Small intestine (tissue), 7 donors: ENCODE measurements around the gene FXYD4. TPM values are rescaled to one million over a fixed set of nuclear protein-coding genes. Genes with fewer than 3 reads are reported as not detected.
"Not testable (repeated sequence)": the region's sequence is repeated elsewhere in the genome, so short reads cannot be mapped to it uniquely, and the experiment has no call there.

ENCODE experiments used
- DNase-seq, 2 donors: peaks; one replicate each; pipeline versions ENCODE4 v3.0.0 to v3.0.0-alpha.2; 2013
- FAIRE-seq: peaks from 2 replicates; lab custom pipeline; 2012; peaks lifted over from hg19 to GRCh38; lab: Jason Lieb, UNC
- H3K27ac ChIP-seq, 3 donors: one replicate each; pipeline ENCODE4 v1.5.1; 2013; ENCODE audit warnings: low read length in 2 of 3, mild to moderate bottlenecking in 2 of 3, control low read depth in 1 of 3, inconsistent platforms in 1 of 3, low read depth in 1 of 3, moderate library complexity in 1 of 3
- H3K27me3 ChIP-seq, 3 donors: one replicate each; pipeline ENCODE4 v1.6.1; 2013; ENCODE audit warnings: low read length in 3 of 3, inconsistent platforms in 1 of 3; ENCODE audit not compliant: control insufficient read depth in 3 of 3, insufficient read depth in 3 of 3
- H3K36me3 ChIP-seq, 3 donors: one replicate each; pipeline ENCODE4 v1.6.1; 2013; ENCODE audit warnings: low read length in 3 of 3, inconsistent platforms in 1 of 3, low read depth in 1 of 3, mild to moderate bottlenecking in 1 of 3, moderate library complexity in 1 of 3; ENCODE audit not compliant: control insufficient read depth in 3 of 3, insufficient read depth in 2 of 3
- H3K4me1 ChIP-seq, 3 donors: one replicate each; pipeline ENCODE4 v1.6.1; 2013; ENCODE audit warnings: low read length in 2 of 3, inconsistent platforms in 1 of 3, low read depth in 1 of 3, mild to moderate bottlenecking in 1 of 3, moderate library complexity in 1 of 3; ENCODE audit not compliant: control insufficient read depth in 3 of 3, insufficient read depth in 2 of 3
- H3K4me3 ChIP-seq, 3 donors: one replicate each; pipeline ENCODE4 v1.5.1; 2013; ENCODE audit warnings: low read length in 3 of 3, control low read depth in 1 of 3, inconsistent platforms in 1 of 3, low read depth in 1 of 3, mild to moderate bottlenecking in 1 of 3, moderate library complexity in 1 of 3
- H3K9me3 ChIP-seq, 2 donors: one replicate each; pipeline ENCODE4 v1.6.1; 2013; ENCODE audit warnings: low read depth in 1 of 2, low read length in 1 of 2; ENCODE audit not compliant: control insufficient read depth in 2 of 2, insufficient read depth in 1 of 2
- WGBS, 3 donors: extraction: QIAGEN DNeasy Blood & Tissue Kit; methylation state at CpG; one replicate each; pipeline ENCODE4 v1.1.7; 2013; 5-methylcytosine and 5-hydroxymethylcytosine counted together
- polyA plus RNA-seq, 4 donors: library from polyadenylated mRNA; stranded (reverse) in 3 of 4; unstranded in 1 of 4; fragments of 200-250 nt in 3 of 4; fragments of 120-200 nt in 1 of 4; gene quantifications; one replicate each; pipeline versions ENCODE4 v1.2.1 to v1.2.3, GENCODE V29; 2013
- donor health status: healthy with polysubstance abuse.
- donor health status: control.
- donor health status: control.
- donor health status: Bipolar disorder and iron deficiency.
- donor health status: healthy.

Gene FXYD4
- polyA plus RNA-seq, 4 donors = 0.10 TPM; not detected in 3

DNA sequence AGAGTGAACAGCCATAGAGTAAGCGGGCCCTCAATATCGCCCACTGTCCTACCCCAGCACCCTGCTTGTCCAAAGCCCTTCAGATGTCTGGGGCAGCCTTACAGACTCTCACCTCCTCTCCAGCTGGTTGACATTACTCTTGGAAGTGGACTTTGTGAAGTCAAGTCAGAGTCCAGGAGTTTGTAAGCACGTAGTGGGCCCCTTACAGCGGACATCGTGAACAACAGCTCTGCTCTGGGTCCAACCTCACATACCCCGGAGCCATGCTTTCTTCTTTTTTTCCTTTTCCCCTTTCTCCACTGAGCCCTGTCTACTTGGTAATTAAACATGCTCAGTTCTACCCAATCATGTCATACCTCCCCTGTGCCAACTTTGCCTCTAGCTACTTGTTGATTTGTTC is 20.1 kb downstream of the FXYD4 start:
- no peaks in the 10 kb centered on the region for H3K27me3 ChIP-seq
- H3K4me1 ChIP-seq = peaks cover 2 to 21% (median 13%) of the 10 kb centered on the region in 3 donors
- H3K27ac ChIP-seq = peak overlapping the region in 1 of 3 donors; percentile 23
- H3K4me3 ChIP-seq = no peak overlapping the region
- peaks cover 31 to 76% (median 39%) of the 10 kb centered on the region in 3 donors for H3K36me3 ChIP-seq
- H3K9me3 ChIP-seq = no peaks in the 10 kb centered on the region
- WGBS, 3 donors = 75 to 83% (median 79%) methylated on average over 6 of the region's 6 CpGs
- peak in 1 of 2 donors; percentile 45 for DNase-seq
- no peak for FAIRE-seq

GRCh38 chr10:43392748-43393147 is 21.3 kb downstream of the FXYD4 start:
- whole genome bisulfite sequencing, 3 donors = 75 to 84% (median 79%) methylated on average over 3 of the region's 3 CpGs
- H3K4me3 ChIP-seq = no peak overlapping the region
- peaks cover 2 to 21% (median 13%) of the 10 kb centered on the region in 3 donors for H3K4me1 ChIP-seq
- no peaks in the 10 kb centered on the region for H3K9me3 ChIP-seq
- no peaks in the 10 kb centered on the region for H3K27me3 ChIP-seq
- FAIRE-seq (no peak), DNase-seq (no peak)
- peaks cover 29 to 63% (median 32%) of the 10 kb centered on the region in 3 donors for H3K36me3 ChIP-seq
- H3K27ac ChIP-seq = peak overlapping the region in 1 of 3 donors; percentile 5

DNA sequence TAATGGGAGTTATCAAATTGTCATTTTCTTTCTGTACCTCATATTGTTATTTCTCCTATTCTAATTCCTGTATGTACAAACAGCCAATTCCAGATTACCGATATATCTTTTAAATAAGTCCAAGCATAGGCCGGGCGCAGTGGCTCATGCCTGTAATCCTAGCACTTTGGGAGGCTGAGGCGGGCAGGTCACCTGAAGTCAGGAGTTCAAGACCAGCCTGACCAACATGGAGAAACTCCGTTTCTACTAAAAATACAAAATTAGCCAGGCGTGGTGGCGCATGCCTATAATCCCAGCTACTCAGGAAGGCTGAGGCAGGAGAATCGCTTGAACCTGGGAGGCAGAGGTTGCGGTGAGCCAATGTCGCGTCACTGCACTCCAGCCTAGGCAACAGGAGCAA is 21.8 kb downstream of the FXYD4 start:
- Histone ChIP-seq H3K4me1 (peaks cover 4 to 25% (median 17%) of the 10 kb centered on the region in 3 donors), H3K36me3 (peaks cover 29 to 63% (median 30%) of the 10 kb centered on the region in 3 donors)
- WGBS, 3 donors = 90 to 93% (median 91%) methylated on average over 11 of the region's 11 CpGs
- not testable (repeated sequence) for FAIRE-seq, H3K4me3 ChIP-seq, H3K27me3 ChIP-seq, H3K27ac ChIP-seq, H3K9me3 ChIP-seq, DNase-seq

- FAIRE-seq = no peak
- WGBS, 3 donors = 83 to 91% (median 84%) methylated on average over 3 of the region's 3 CpGs
- Histone ChIP-seq H3K36me3 (peaks cover 25 to 62% (median 26%) of the 10 kb centered on the region in 3 donors), H3K27me3 (no peaks in the 10 kb centered on the region), H3K9me3 (no peaks in the 10 kb centered on the region), H3K4me1 (peaks cover 5 to 31% (median 17%) of the 10 kb centered on the region in 3 donors), H3K27ac (peak overlapping the region in 1 of 3 donors; percentile 37), H3K4me3 (no peak overlapping the region)
- no peak for DNase-seq
Measured at GRCh38 chr10:43393606-43394360, 22.3 kb downstream of the FXYD4 start.

- FAIRE-seq (no peak), DNase-seq (no peak)
- H3K9me3 ChIP-seq = no peaks in the 10 kb centered on the region
- 42 to 65% (median 48%) methylated on average over 5 to 6 of the region's 6 CpGs for WGBS, 3 donors
- H3K4me1 ChIP-seq = peaks cover 5 to 42% (median 24%) of the 10 kb centered on the region in 3 donors
- no peaks in the 10 kb centered on the region for H3K27me3 ChIP-seq
- H3K27ac ChIP-seq = peak overlapping the region; percentile 92 to 100 (median 99)
- peaks cover 25 to 59% (median 25%) of the 10 kb centered on the region in 3 donors for H3K36me3 ChIP-seq
- H3K4me3 ChIP-seq = peak overlapping the region in 2 of 3 donors; percentile 64 to 77
Measured at GRCh38 chr10:43394868-43395267, 23.4 kb downstream of the FXYD4 start.

DNA sequence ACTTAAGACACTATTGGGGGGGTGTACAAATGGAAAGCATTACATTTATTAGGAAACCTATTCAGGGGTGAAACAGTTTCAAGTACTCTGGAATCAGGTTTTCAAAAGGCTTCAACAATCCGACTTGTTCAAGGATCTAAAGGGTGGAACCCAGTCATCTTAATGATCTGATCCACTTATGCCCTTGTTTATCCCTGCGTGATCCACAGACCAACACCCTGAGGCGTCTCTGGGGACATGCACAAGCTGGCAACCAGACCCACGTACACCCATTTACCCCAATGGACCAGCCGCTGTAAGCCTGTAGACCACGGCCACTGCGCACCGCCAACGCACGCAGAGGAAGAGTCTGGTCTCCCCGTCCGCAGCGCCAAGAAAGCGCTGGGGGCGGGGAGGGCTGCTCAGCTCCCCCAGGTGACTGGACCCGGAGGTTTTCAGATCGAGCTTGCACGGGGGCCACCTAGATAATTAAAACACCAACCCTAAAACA is 24.2 kb downstream of the FXYD4 start:
- no peaks in the 10 kb centered on the region for H3K27me3 ChIP-seq
- peak overlapping the region; percentile 92 to 100 (median 99) for H3K27ac ChIP-seq
- H3K4me3 ChIP-seq = peak overlapping the region; percentile 64 to 77 (median 66)
- H3K9me3 ChIP-seq = no peaks in the 10 kb centered on the region
- DNase-seq (no peak), FAIRE-seq (no peak)
- 2 to 9% (median 5%) methylated on average over 18 of the region's 18 CpGs for WGBS, 3 donors
- H3K36me3 ChIP-seq = peaks cover 19 to 55% (median 23%) of the 10 kb centered on the region in 3 donors
- peaks cover 6 to 44% (median 26%) of the 10 kb centered on the region in 3 donors for H3K4me1 ChIP-seq

DNA sequence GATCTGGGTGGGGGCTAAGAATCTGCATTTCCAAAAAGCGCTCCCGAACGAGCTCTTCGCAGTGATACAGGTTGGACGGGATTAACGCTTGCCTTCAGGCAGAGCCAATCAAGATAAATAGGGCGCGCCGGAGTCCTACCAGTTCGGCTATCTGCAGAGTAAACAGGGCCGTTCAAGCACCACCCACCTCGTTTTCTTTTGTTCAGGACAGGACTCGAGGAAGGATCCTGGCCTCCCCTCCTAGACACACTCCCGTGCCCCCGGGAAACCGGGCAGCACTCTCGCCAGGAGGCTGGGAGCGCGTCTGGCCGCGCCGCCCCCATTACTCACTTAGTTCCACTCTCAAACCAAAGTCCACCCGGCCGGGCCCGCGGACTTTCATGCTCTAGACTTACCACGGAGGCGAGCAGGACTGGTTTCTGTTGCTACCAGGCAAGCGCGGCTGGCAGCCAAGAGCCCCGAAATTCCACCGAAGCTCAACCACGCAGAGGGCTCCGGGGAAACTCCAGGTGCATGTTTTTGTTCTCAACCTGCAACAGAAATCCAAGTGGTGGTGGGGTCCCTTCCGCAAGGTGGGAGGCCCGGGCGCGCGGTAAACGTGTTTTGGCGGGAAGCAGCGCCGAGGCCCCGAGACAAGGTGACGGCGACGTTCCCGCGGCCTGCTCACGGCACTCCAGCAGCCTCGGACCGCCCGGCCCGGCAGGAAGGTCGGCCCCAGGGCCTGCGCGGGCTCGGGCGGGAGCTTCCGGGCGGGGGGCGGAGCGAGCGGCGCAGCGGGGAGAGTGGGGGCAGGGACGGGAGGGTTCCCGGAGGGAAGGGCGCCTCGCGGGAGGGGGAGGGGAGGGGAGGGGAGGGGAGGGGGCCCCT is 24.9 kb downstream of the FXYD4 start:
- FAIRE-seq (no peak), DNase-seq (peak; percentile 87 to 91)
- Histone ChIP-seq H3K4me1 (peaks cover 6 to 44% (median 26%) of the 10 kb centered on the region in 3 donors), H3K27ac (peak overlapping the region; percentile 92 to 100 (median 99)), H3K9me3 (no peaks in the 10 kb centered on the region), H3K36me3 (peaks cover 17 to 48% (median 20%) of the 10 kb centered on the region in 3 donors), H3K4me3 (peak overlapping the region; percentile 64 to 77 (median 66)), H3K27me3 (no peaks in the 10 kb centered on the region)
- 0 to 3% (median 1%) methylated on average over 55 to 71 of the region's 71 CpGs for WGBS, 3 donors
